GM18498 (cell line): ENCODE data around the gene KLF2.
"Not testable (repeated sequence)": the region's sequence is repeated elsewhere in the genome, so short reads cannot be mapped to it uniquely, and the experiment has no call there.

Source experiments
- ATAC-seq: cut with Tn5 transposase; IDR thresholded peaks from one replicate; pipeline ENCODE4 v1.9.1; 2021; ENCODE audit warnings: mild to moderate bottlenecking, moderate library complexity; ENCODE audit not compliant: unreplicated experiment

The KLF2 gene

DNA sequence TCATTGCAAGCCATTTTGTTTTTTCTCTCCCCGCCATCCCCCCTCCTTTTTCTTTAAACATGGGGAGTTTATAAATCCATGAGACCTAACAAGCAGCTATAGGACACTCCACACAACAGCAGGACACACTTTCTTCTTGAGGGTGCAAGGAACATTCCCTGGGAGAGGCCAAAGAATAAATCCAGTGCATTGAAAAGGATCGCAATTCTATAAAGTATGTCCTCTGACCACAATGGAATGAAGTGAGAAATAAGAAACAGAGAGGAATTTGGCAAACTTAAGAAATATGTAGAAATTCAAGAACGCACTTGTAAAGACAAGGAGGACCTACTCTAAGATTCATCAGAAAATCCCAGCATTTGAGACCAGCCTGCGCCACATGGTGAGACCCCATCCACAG, 11.9 kb downstream of the KLF2 start:
- ATAC-seq = no peak

- no peak for ATAC-seq
These were observed 13.3 kb downstream of the KLF2 start for GRCh38 chr19:16337809-16338469.

- no peak for ATAC-seq
These were observed 14.1 kb downstream of the KLF2 start for GRCh38 chr19:16338470-16339360.

DNA sequence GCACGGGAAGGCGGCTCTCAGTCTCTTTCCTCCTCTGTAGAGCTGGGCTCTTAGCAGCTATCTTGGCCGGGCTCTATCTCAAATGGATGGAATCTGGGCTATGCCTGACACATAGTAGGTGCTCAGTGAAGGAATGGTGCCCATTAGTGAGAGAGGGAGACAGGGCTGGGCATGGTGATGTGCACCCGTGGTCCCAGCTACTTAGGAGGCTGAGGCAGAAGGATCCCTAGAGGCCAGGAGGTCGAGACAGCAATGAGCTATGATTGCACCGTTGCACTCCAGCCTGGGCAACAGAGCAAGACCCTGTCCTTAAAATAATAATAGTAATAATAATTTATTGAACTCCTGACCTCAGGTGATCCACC, 14.7 kb downstream of the KLF2 start:
- no peak for ATAC-seq

DNA sequence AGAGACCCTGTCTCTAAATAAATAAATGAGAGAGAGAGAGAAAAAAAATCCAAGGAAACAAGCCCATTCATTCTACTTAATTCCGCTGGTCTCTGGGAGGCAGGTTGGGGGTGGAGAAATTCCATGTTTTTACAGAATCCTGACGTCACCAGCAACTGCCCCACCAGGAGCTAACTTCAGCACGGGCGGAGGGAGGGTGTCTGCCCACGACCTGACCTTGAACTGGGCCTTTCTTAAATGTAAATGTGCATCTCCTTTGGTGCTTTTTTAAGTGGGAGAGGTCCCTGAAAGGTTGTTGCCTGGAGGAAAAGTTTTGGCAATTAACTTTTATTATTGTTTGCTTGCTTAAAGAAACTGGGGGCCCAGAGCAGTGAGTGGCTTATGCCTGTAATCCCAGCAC, 15.5 kb downstream of the KLF2 start:
- ATAC-seq = no peak

GRCh38 chr19:16340654-16341053, 16.0 kb downstream of the KLF2 start:
- ATAC-seq = no peak

GRCh38 chr19:16342002-16342715, 17.5 kb downstream of the KLF2 start:
- peak; percentile 60 for ATAC-seq

GRCh38 chr19:16343156-16343555, 18.5 kb downstream of the KLF2 start:
- ATAC-seq = no peak

DNA sequence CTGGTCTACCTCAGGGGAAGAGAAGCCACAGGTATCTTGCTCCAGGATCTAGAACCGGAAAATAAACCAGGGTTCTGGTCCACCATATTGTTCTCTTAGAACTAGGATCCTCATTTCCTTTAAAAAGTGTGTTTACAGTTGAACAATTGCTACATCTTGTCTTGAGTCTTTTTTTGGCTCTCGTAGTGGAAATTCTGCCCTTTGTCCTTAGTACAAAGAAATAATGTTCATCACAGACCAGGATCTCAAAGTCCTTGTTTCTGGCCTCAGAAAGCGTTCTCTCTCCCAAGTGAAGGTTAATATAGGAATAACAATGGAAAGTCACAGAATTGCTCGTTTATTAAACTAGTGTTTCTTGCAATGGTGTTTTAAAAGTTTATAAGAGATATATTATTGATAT, 20.8 kb downstream of the KLF2 start:
- no peak for ATAC-seq

- not testable (repeated sequence) for ATAC-seq
These were observed 22.5 kb downstream of the KLF2 start for GRCh38 chr19:16347099-16347498.

DNA sequence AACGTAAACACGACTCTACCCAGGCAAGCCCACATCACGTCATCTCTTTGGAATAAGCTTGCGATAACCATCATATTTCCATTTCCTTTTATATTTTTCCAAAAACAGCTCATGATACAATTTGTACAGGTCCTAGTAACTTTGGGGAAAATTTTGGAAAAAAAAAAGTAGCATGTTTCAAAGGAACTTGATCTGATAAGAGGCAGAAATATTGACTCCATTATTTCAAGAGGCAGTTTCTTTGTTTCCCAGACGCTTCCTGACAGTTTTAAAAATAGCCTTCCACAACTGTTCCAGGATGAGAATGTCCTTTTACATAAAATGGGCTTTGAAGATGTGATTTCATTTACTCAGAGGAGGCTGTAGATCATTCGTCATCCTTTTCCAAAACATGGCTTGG, 23.1 kb downstream of the KLF2 start:
- ATAC-seq = no peak

DNA sequence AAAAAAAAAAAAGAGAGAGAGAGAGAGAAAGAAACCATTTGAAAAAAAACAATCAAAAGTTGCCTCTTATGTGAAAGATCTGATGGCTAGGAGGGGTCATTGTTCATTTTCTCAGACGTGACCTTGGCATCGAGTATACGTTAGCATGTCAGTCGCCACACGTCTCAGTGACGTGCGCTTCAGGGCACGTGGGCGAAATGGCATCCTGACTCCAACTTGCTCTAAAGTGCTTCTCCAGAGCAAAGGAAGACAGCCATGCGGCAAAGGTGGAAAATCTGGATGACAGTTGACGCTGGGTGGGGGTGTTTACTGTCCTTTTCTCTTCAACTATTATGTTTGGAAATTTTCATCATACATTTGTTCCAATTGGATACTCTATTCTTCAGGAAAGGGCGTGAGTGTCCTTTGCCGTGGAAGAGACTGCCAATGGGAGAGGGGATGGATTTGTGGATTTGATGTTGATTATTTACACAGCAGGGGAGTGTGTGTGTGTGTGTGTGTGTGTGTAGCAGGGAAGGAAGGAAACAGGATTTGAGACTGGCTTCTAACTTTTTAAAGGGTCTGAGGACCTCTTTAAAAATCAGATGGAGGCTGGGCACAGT, 25.0 kb downstream of the KLF2 start:
- ATAC-seq = no peak

DNA sequence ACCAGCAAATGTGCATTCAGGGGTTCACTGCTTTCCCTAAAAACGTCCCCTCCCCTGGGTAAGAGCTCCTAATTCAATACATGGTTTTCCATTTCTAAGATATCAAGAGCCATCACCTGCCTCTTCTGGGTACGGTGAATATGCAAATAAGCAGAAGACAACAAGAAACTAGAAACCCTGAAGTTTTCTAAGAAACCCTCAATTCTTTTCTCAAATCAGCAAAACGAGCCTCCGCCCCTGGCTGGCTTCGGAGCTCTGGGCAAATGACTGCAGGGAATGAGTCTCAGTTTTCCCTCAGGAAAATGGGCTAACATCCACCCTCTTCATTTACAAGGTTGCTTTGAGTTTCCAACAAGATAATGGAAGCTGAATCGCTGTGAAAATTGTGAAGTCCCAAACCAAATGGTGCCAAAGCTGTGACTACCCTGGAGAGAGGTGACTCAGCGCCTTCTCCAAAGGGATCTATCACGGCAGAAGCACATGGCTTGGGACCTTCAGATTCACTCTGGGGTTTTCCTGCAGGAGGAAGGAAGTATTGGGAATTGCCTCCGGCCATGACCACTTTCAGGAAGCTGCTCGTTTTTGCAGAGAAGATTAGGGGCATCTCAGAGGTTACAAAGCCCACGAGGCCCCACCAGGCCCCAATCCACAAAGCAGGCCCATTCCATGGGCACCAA, 26.6 kb downstream of the KLF2 start:
- no peak for ATAC-seq

- ATAC-seq = no peak
These were observed 30.8 kb downstream of the KLF2 start for GRCh38 chr19:16355293-16356043.

GRCh38 chr19:16358456-16358855, 33.8 kb downstream of the KLF2 start:
- ATAC-seq = no peak

DNA sequence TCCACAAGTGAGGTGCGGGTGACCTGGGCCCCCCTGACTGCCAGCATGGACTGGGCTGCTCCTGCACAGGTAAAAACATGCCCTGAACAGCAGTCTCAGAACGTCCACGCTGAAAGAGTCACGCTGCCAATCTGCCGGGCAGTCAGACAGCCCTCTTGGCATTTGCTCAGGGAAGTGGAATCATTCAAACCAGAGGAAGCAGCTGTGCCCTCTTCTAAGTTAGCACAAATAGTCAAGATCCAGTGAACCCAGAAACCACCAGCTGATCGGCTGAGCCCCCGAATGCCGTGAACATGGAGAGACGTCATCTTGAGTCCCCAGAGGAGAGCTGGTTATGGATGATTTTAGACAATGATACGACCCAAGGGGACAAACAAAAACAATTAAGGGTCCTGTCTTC, 34.4 kb downstream of the KLF2 start:
- no peak for ATAC-seq

DNA sequence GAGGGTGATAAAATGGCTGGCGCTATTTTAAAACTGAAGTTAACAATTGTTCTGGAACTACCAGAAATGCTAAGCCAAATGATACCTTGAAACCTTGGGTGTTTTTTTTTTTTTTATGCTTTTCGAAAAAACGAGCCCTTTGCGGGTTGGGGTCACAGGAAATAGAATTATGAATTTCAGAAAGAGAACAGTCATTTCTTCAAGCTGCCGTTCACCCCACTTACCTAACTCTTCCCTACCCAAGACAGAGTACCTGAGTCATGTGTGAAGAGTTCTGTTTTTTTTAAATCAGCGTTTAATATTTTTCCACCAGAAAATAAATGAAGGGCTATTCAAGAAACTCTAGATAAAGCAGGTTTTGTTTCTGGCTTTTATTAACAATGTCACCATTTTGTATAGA, 35.3 kb downstream of the KLF2 start:
- ATAC-seq = no peak

- no peak for ATAC-seq
These were observed 36.1 kb downstream of the KLF2 start for GRCh38 chr19:16360738-16361137.

DNA sequence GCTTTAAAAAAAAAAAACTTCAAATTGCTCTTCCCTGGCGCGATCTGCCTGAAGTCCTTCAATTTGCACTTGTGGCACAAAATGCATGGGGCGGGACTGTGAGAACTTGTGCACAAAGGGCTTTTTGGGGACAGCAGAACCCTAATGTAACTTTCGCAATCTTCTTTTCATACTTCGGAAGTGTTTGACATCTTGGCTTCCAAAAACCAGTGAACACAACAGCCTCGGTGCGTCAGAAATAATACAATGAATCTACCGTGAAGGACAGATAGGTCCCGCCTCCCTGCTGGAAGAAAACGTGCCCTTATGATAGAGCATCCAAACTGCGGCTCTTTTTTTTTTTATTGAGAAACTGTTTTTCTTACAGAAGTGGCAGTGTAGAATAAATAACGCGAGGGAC, 36.6 kb downstream of the KLF2 start:
- no peak for ATAC-seq

GRCh38 chr19:16361926-16362325, 37.3 kb downstream of the KLF2 start:
- no peak for ATAC-seq
